Transverse colon (tissue), 4 donors: Measurements from ENCODE around the gene BLZF1. TPM values are rescaled to one million over a fixed set of nuclear protein-coding genes. Genes with fewer than 3 reads are reported as not detected.

Experiments
- DNase-seq: peaks from one replicate; pipeline ENCODE4 v3.0.0-alpha.2; 2019
- H3K27ac ChIP-seq, 4 donors: fragments of 200-600 bp; sonication (generic); 2 replicates each; pipeline ENCODE4 v1.5.1; 2016 to 2018; ENCODE audit warnings: inconsistent platforms in 4 of 4
- H3K27me3 ChIP-seq: fragments of 200-600 bp; sonication (generic); 2 replicates; pipeline ENCODE4 v1.5.1; 2017; ENCODE audit warnings: inconsistent platforms
- H3K36me3 ChIP-seq, 4 donors: fragments of 200-600 bp; sonication (generic); 2 replicates each; pipeline ENCODE4 v1.5.1; 2017 to 2019; ENCODE audit warnings: inconsistent platforms in 4 of 4
- H3K4me1 ChIP-seq, 4 donors: fragments of 200-600 bp; sonication (generic); 2 replicates each; pipeline ENCODE4 v1.5.1; 2017 to 2020; ENCODE audit warnings: inconsistent platforms in 4 of 4
- H3K4me3 ChIP-seq, 4 donors: fragments of 200-600 bp; sonication (generic); 1 replicate in 1 of 4; 2 replicates in 3 of 4; pipeline versions ENCODE4 v1.5.1 to v1.6.1; 2017 to 2019; ENCODE audit warnings: inconsistent platforms in 4 of 4
- H3K9me3 ChIP-seq, 2 donors: fragments of 200-600 bp; sonication (generic); 2 replicates each; pipeline ENCODE4 v1.5.1; 2017 to 2019; ENCODE audit warnings: inconsistent platforms in 2 of 2
- CTCF ChIP-seq, 5 experiments: fragments of 200-600 bp in 3 of 5; fragments of 450-650 bp in 2 of 5; sonication (generic) in 3 of 5; IDR thresholded peaks; 1 replicate in 2 of 5; 2 replicates in 3 of 5; pipeline ENCODE4 v1.5.1; 2016 to 2017; ENCODE audit warnings: antibody characterized with exemption in 5 of 5, inconsistent platforms in 3 of 5, mild to moderate bottlenecking in 2 of 5, moderate library complexity in 1 of 5
- EP300 ChIP-seq: sonication (generic); formaldehyde crosslinking; IDR thresholded peaks from one replicate; pipeline ENCODE4 v1.6.1; 2017; ENCODE audit warnings: antibody characterized with exemption, low read depth
- POLR2A ChIP-seq: fragments of 450-650 bp; IDR thresholded peaks from one replicate; pipeline ENCODE4 v1.6.1; 2016; ENCODE audit warnings: antibody characterized with exemption, mild to moderate bottlenecking, moderate library complexity
- POLR2AphosphoS5 ChIP-seq, 3 donors: sonication (generic); formaldehyde crosslinking; IDR thresholded peaks; one replicate each; pipeline ENCODE4 v1.6.1; 2016; ENCODE audit warnings: antibody characterized with exemption in 3 of 3
- WGBS, 2 donors: methylation state at CpG; one replicate each; pipeline ENCODE4 v1.1.5; 2018; ENCODE audit warnings: low coverage in 1 of 2; 5-methylcytosine and 5-hydroxymethylcytosine counted together
- in situ Hi-C, 4 donors: fragments of 200-750 bp; cut with MboI; loops; one replicate each; pipeline versions ENCODE4 v1.15.0 to v1.15.1; 2017; ENCODE audit warnings: low sequenced_read_pairs in 3 of 4, low pct_ligation_motif_present in 1 of 4, low pct_unique_long_range_greater_than_20kb in 1 of 4
- intact Hi-C: fragments of 100-400 bp; cut with DNase I; formaldehyde crosslinking; loops from one replicate; pipeline ENCODE4 v1.15.1; 2023; ENCODE audit warnings: low total_unique reads
- total RNA-seq, 4 donors: library from RNA; depleted of rRNA; stranded (reverse); fragments of >200 nt; gene quantifications; one replicate each; pipeline ENCODE4 v1.1.0, GENCODE V29; 2016

Gene BLZF1
- total RNA-seq, 4 donors from 2014 or later = 14.5 to 33.3 (median 28.1) TPM

GRCh38 chr1:169414952-169415351, 47.0 kb downstream of the BLZF1 start:
- Histone ChIP-seq H3K4me3 (no peak overlapping the region), H3K27me3 (peaks cover 8% of the 10 kb centered on the region), H3K9me3 (peaks cover 6 to 7% of the 10 kb centered on the region in 2 donors), H3K27ac (no peak overlapping the region), H3K4me1 (no peaks in the 10 kb centered on the region), H3K36me3 (no peaks in the 10 kb centered on the region)
- intact Hi-C loops (no loop called here), in situ Hi-C loops (no loop called here)
- WGBS, 2 donors = 91 to 96% methylated on average over 2 of the region's 2 CpGs
- DNase-seq = no peak
- TF ChIP-seq EP300 = no peak
- no peak for TF ChIP-seq CTCF (IDR thresholded peaks at IDR 0.05)
- no peak for TF ChIP-seq POLR2A
- TF ChIP-seq POLR2AphosphoS5 (IDR thresholded peaks at IDR 0.05) = no peak

- Histone ChIP-seq H3K27ac (no peak overlapping the region), H3K9me3 (no peaks in the 10 kb centered on the region), H3K4me1 (no peaks in the 10 kb centered on the region), H3K36me3 (no peaks in the 10 kb centered on the region), H3K4me3 (no peak overlapping the region), H3K27me3 (peaks cover 35% of the 10 kb centered on the region)
- no peak for DNase-seq
- TF ChIP-seq EP300 (no peak), CTCF (IDR thresholded peaks at IDR 0.05) (no peak), POLR2A (no peak), POLR2AphosphoS5 (IDR thresholded peaks at IDR 0.05) (no peak)
- intact Hi-C loops (no loop called here), in situ Hi-C loops (no loop called here)
- 88 to 89% methylated on average over 5 of the region's 5 CpGs for WGBS, 2 donors
These were observed 53.3 kb downstream of the BLZF1 start for GRCh38 chr1:169421309-169421708.

GRCh38 chr1:169426174-169426705, 58.2 kb downstream of the BLZF1 start:
- H3K27ac ChIP-seq = no peak overlapping the region
- no peaks in the 10 kb centered on the region for H3K9me3 ChIP-seq
- peaks cover 0 to 9% (median 4%) of the 10 kb centered on the region in 4 donors for H3K4me1 ChIP-seq
- in situ Hi-C loops (no loop called here), intact Hi-C loops (no loop called here)
- peaks cover 66% of the 10 kb centered on the region for H3K27me3 ChIP-seq
- DNase-seq = no peak
- TF ChIP-seq EP300 (no peak), POLR2A (no peak), POLR2AphosphoS5 (IDR thresholded peaks at IDR 0.05) (no peak), CTCF (IDR thresholded peaks at IDR 0.05) (no peak)
- H3K36me3 ChIP-seq = no peaks in the 10 kb centered on the region
- 63 to 72% methylated on average over 6 of the region's 6 CpGs for WGBS, 2 donors
- no peak overlapping the region for H3K4me3 ChIP-seq

- 8% methylated on average over 9 to 29 of the region's 29 CpGs for WGBS, 2 donors
- DNase-seq = peak; percentile 15
- TF ChIP-seq POLR2AphosphoS5 (IDR thresholded peaks at IDR 0.05) (no peak), EP300 (no peak), POLR2A (no peak), CTCF (IDR thresholded peaks at IDR 0.05) (no peak)
These were observed 59.2 kb downstream of the BLZF1 start, which contains the start of gene CCDC181 for GRCh38 chr1:169427081-169427641. CCDC181 (minus strand) TSS chr1:169427474; CDS start chr1:169424927, 2,547 bp downstream.

More at GRCh38 chr1:169427081-169427641, 59.2 kb downstream of the BLZF1 start, which contains the start of gene CCDC181:
- Histone ChIP-seq H3K4me3 (peak within 1 kb of the TSS; percentile 18 to 46 (median 22)), H3K27ac (no peak within 1 kb of the TSS), H3K36me3 (no peaks in the 10 kb centered on the region), H3K4me1 (peaks cover 0 to 9% (median 4%) of the 10 kb centered on the region in 4 donors), H3K27me3 (peaks cover 72% of the 10 kb centered on the region), H3K9me3 (no peaks in the 10 kb centered on the region)
- intact Hi-C loops = no loop called here
- in situ Hi-C loops = no loop called here

Other genes with a start within 250 kb of the BLZF1 start
- gene NME7, start 398 bp upstream of the BLZF1 start, total RNA-seq = 10 to 100 TPM in 1 of 4 donors, 1 to 10 TPM in 3; 1.9 to 15.9 (median 8.3) TPM
- under 1 TPM in 2 of 4 donors, not detected in 2; 0.14 to 0.95 TPM for gene CCDC181, start 59.3 kb downstream of the BLZF1 start, total RNA-seq
- gene SLC19A2, start 117.7 kb downstream of the BLZF1 start, total RNA-seq = 10 to 100 TPM in 3 of 4 donors, 1 to 10 TPM in 1; 2.8 to 20.2 (median 14.9) TPM
- gene F5, start 218.3 kb downstream of the BLZF1 start, total RNA-seq = under 1 TPM in 3 of 4 donors, not detected in 1; 0.32 to 0.82 (median 0.37) TPM